ENCODE measurements around the gene TNFAIP8. TPM values are rescaled to one million over a fixed set of nuclear protein-coding genes. Genes with fewer than 3 reads are reported as not detected.
"Not testable (repeated sequence)": the region's sequence is repeated elsewhere in the genome, so short reads cannot be mapped to it uniquely, and the experiment has no call there.

TNFAIP8 gene
- total and polyA plus RNA-seq, 2 experiments from 2014 or later = 10.3 to 14.8 TPM

DNA sequence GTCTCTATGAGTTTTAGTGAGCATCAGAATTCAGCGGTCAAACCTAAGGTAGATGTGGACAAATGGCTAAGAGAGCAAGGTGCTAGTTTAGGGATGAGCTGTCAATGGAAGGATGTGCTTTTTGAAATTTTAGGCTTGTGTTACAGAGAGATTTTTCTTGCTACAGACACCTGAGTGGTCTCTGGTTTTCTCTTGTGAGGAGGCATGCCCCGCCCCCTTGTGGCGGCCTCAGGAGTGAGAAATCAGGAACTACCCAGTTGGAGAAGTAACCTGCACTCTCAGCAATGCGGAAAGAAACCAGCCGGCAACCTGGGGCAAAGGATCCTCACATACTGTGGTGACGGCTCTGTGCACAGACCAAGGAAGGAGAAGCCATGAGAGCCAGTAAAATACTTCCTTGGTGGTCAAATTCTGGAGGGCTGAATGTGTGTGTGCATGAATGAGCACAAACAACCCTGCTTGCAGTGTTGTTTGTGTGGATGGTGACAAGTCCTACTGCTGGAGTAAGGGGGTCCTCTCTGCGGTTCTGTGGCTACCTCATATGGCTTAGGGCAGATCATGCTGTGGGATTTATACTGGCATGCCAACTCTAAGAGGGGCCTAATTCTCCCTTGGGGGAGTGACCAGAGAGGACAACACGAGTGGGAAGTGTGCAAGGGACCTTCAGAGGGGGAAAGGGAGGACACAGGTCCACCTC is 79.8 kb downstream of the TNFAIP8 start:
- no peaks in the 10 kb centered on the region for H3K79me2 ChIP-seq (ENCODE audit: insufficient read depth)
- no peaks in the 10 kb centered on the region for H3K9me2 ChIP-seq (ENCODE audit: insufficient read depth)
- DNase-seq = peak; percentile 53
- H3K27me3 ChIP-seq (replicated peaks; ENCODE audit: insufficient read depth) = peaks cover 14% of the 10 kb centered on the region
- H3K36me3 ChIP-seq (ENCODE audit: low read depth) = no peaks in the 10 kb centered on the region
- in situ Hi-C loops (cut with MboI) = no loop called here
- no peaks in the 10 kb centered on the region for H4K20me1 ChIP-seq (ENCODE audit: insufficient read depth)
- 34% methylated on average over 8 of the region's 8 CpGs for WGBS, 2 experiments (ENCODE audit: low coverage in 1 of 2, low lambda C conversion rate in 2 of 2, missing lambda C conversion rate in 2 of 2)
- H3K4me2 ChIP-seq (ENCODE audit: unreplicated experiment) = no peak overlapping the region
- H3K9me3 ChIP-seq (ENCODE audit: low read depth) = no peaks in the 10 kb centered on the region
- H3K4me1 ChIP-seq (ENCODE audit: insufficient read depth) = no peaks in the 10 kb centered on the region
- no peaks in the 10 kb centered on the region for H3F3A ChIP-seq (ENCODE audit: insufficient read depth)
- no peak overlapping the region for H3K4me3 ChIP-seq
- H2AFZ ChIP-seq = no peak overlapping the region
- H3K9ac ChIP-seq = no peak overlapping the region
- H3K27ac ChIP-seq = no peak overlapping the region
- TF ChIP-seq EZH2 (IDR thresholded peaks at IDR 0.05; ENCODE audit: insufficient read depth, poor library complexity, severe bottlenecking) (no peak), EZH2phosphoT487 (IDR thresholded peaks at IDR 0.05; ENCODE audit: insufficient read depth, low read depth) (no peak)

DNA sequence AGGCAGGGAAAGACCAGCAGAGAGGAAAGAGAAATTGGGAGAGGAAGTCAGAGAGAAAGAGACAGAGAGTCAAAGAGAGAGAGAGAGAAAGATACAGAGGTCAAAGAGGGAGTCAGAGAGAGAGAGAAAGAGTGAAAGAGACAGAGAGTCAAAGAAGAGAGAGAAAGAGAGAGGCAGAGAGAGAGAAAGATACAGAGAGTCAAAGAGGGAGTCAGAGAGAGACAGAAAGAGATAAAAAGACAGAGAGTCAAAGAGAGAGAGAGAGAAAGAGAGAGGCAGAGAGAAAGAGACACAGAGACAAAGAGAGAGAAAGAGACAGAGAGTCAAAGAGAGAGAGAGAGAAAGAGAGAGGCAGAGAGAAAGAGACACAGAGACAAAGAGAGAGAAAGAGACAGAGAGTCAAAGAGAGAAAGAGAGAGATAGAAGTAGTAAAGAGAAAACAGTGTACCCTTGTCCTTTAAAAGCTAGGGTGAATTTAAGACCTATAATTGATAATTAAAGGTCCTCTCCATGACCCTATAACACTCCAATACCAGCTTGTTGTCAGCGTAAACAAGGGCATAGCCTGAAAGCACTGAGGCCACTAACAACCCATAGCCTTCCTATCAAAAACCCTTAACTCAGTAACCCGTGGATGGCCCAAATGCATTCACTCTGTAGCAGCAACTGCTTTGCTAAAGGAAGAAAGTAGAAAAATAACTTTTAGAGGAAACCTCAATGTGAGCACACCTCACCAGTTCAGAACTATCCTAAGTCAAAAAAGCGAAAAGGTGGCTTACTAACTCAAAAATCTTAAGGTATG is 82.2 kb downstream of the TNFAIP8 start:
- 38 to 47% methylated on average over 3 of the region's 3 CpGs for WGBS, 2 experiments (ENCODE audit: low coverage in 1 of 2, low lambda C conversion rate in 2 of 2, missing lambda C conversion rate in 2 of 2)
- not testable (repeated sequence) for H4K20me1 ChIP-seq (ENCODE audit: insufficient read depth); H3K4me1 ChIP-seq (ENCODE audit: insufficient read depth)

DNA sequence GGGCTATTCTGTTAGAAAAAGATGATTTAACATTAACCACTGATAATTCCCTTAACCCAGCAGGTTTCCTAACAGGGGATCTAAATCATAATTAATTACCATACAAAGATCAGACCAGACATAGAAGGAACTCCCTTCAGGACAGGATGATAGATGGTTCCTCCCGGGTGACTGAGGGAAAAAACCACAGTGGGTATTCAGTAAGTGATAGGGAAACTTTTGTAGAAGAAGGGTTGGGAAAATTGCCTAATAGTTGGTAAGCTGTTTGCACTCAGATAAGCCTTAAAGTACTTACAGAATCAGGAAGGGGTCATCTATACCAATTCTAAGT is 82.7 kb downstream of the TNFAIP8 start:
- H3K4me3 ChIP-seq; H3K27ac ChIP-seq; H3K9me2 ChIP-seq (ENCODE audit: insufficient read depth); H3K4me2 ChIP-seq (ENCODE audit: unreplicated experiment); H3K79me2 ChIP-seq (ENCODE audit: insufficient read depth); H4K20me1 ChIP-seq (ENCODE audit: insufficient read depth); H3K36me3 ChIP-seq (ENCODE audit: low read depth); DNase-seq; in situ Hi-C loops (cut with MboI); H3K4me1 ChIP-seq (ENCODE audit: insufficient read depth); H3F3A ChIP-seq (ENCODE audit: insufficient read depth); H3K9me3 ChIP-seq (ENCODE audit: low read depth); H3K9ac ChIP-seq; H2AFZ ChIP-seq: not testable (repeated sequence)
- 0% methylated on average over 1 of the region's 1 CpG for WGBS, 2 experiments (ENCODE audit: low coverage in 1 of 2, low lambda C conversion rate in 2 of 2, missing lambda C conversion rate in 2 of 2)
- H3K27me3 ChIP-seq (replicated peaks; ENCODE audit: insufficient read depth) = peaks cover 14% of the 10 kb centered on the region

More for the DNA sequence above, 82.2 kb downstream of the TNFAIP8 start:
- H3K9ac ChIP-seq; DNase-seq; H3K27ac ChIP-seq; H3K9me3 ChIP-seq (ENCODE audit: low read depth); H2AFZ ChIP-seq; H3F3A ChIP-seq (ENCODE audit: insufficient read depth); in situ Hi-C loops (cut with MboI); H3K4me3 ChIP-seq; H3K36me3 ChIP-seq (ENCODE audit: low read depth); H3K9me2 ChIP-seq (ENCODE audit: insufficient read depth); H3K79me2 ChIP-seq (ENCODE audit: insufficient read depth); H3K4me2 ChIP-seq (ENCODE audit: unreplicated experiment): not testable (repeated sequence)
- peaks cover 14% of the 10 kb centered on the region for H3K27me3 ChIP-seq (replicated peaks; ENCODE audit: insufficient read depth)

DNA sequence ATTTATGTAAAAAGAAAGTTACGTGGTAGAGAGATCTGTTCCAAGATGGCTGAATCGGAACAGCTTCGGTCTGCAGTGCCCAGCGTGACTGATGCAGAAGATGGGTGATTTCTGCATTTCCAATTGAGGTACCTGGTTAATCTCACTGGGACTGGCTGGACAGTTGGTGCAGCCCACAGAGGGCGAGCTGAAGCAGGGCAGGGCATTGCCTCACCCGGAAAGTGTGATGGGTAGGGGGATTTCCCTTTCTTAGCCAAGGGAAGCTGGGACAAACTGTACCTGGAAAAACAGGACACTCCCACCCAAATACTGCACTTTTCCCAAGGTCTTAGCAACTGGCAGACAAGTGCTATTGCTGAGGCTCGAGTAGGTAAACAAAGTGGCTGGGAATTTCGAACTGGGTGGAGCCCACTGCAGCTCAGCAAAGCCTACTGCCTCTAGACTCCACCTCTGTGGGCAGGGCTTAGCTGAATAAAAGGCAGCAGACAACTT is 83.4 kb downstream of the TNFAIP8 start:
- no peak overlapping the region for H3K27ac ChIP-seq
- H3K36me3 ChIP-seq (ENCODE audit: low read depth) = no peaks in the 10 kb centered on the region
- in situ Hi-C loops (cut with MboI) = no loop called here
- WGBS, 2 experiments (ENCODE audit: low coverage in 1 of 2, low lambda C conversion rate in 2 of 2, missing lambda C conversion rate in 2 of 2) = 60 to 63% methylated on average over 8 of the region's 8 CpGs
- no peaks in the 10 kb centered on the region for H3K9me3 ChIP-seq (ENCODE audit: low read depth)
- peaks cover 14% of the 10 kb centered on the region for H3K27me3 ChIP-seq (replicated peaks; ENCODE audit: insufficient read depth)
- H3K9me2 ChIP-seq (ENCODE audit: insufficient read depth) = no peaks in the 10 kb centered on the region
- no peak overlapping the region for H3K4me2 ChIP-seq (ENCODE audit: unreplicated experiment)
- no peak for DNase-seq
- no peak for TF ChIP-seq EZH2 (IDR thresholded peaks at IDR 0.05; ENCODE audit: insufficient read depth, poor library complexity, severe bottlenecking)
- no peak for TF ChIP-seq EZH2phosphoT487 (IDR thresholded peaks at IDR 0.05; ENCODE audit: insufficient read depth, low read depth)
- no peak overlapping the region for H2AFZ ChIP-seq
- no peak overlapping the region for H3K4me3 ChIP-seq
- H4K20me1 ChIP-seq (ENCODE audit: insufficient read depth) = no peaks in the 10 kb centered on the region
- H3K4me1 ChIP-seq (ENCODE audit: insufficient read depth) = no peaks in the 10 kb centered on the region
- no peaks in the 10 kb centered on the region for H3F3A ChIP-seq (ENCODE audit: insufficient read depth)
- H3K9ac ChIP-seq = no peak overlapping the region
- H3K79me2 ChIP-seq (ENCODE audit: insufficient read depth) = no peaks in the 10 kb centered on the region

DNA sequence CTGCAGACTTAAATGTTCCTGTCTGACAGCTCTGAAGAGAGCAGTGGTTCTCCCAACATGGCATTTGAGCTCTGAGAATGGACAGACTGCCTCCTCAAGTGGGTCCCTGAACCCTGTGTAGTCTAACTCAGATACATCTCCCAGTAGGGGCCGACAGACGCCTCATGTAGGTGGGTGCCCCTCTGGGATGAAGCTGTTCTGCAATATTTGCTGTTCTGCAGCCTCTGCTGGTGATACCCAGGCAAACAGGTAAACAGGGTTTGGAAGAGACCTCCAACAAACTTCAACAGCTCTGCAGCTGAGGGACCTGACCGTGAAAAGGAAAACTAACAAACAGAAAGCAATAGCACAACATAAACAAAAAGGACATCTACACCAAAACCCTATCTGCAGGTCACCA is 83.8 kb downstream of the TNFAIP8 start:
- H3K4me2 ChIP-seq (ENCODE audit: unreplicated experiment); H4K20me1 ChIP-seq (ENCODE audit: insufficient read depth); H3K9me2 ChIP-seq (ENCODE audit: insufficient read depth); H3K36me3 ChIP-seq (ENCODE audit: low read depth); H3K9me3 ChIP-seq (ENCODE audit: low read depth); DNase-seq; in situ Hi-C loops (cut with MboI); H3K79me2 ChIP-seq (ENCODE audit: insufficient read depth); H3F3A ChIP-seq (ENCODE audit: insufficient read depth); H3K4me3 ChIP-seq; H3K9ac ChIP-seq; H3K4me1 ChIP-seq (ENCODE audit: insufficient read depth); H3K27ac ChIP-seq; H2AFZ ChIP-seq: not testable (repeated sequence)
- WGBS, 2 experiments (ENCODE audit: low coverage in 1 of 2, low lambda C conversion rate in 2 of 2, missing lambda C conversion rate in 2 of 2) = 63 to 68% methylated on average over 3 of the region's 3 CpGs
- H3K27me3 ChIP-seq (replicated peaks; ENCODE audit: insufficient read depth) = peaks cover 14% of the 10 kb centered on the region

DNA sequence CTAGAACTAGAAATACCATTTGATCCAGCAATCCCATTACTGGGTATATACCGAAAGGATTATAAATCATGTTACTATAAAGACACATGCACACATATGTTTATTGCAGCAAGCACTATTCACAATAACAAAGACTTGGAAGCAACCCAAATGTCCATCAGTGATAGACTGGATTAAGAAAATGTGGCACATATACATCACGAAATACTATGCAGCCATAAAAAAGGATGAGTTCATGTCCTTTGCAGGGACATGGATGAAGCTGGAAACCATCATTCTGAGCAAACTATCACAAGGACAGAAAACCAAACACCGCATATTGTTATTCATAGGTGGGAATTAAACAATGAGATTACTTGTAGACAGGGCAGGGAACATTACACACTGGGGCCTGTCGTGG is 88.8 kb downstream of the TNFAIP8 start:
- H3K9me2 ChIP-seq (ENCODE audit: insufficient read depth); H3F3A ChIP-seq (ENCODE audit: insufficient read depth); H4K20me1 ChIP-seq (ENCODE audit: insufficient read depth); H3K4me1 ChIP-seq (ENCODE audit: insufficient read depth); H3K36me3 ChIP-seq (ENCODE audit: low read depth); H2AFZ ChIP-seq; H3K27ac ChIP-seq; H3K9ac ChIP-seq; H3K27me3 ChIP-seq (replicated peaks; ENCODE audit: insufficient read depth); H3K4me3 ChIP-seq; H3K9me3 ChIP-seq (ENCODE audit: low read depth); DNase-seq; in situ Hi-C loops (cut with MboI); H3K4me2 ChIP-seq (ENCODE audit: unreplicated experiment); H3K79me2 ChIP-seq (ENCODE audit: insufficient read depth): not testable (repeated sequence)
- 57 to 62% methylated on average over 4 of the region's 4 CpGs for WGBS, 2 experiments (ENCODE audit: low coverage in 1 of 2, low lambda C conversion rate in 2 of 2, missing lambda C conversion rate in 2 of 2)
